IPS DF 4.7 (cell line): ENCODE measurements around the gene COL12A1.
"Not testable (repeated sequence)": the region's sequence is repeated elsewhere in the genome, so short reads cannot be mapped to it uniquely, and the experiment has no call there.

Experiments
- DNase-seq: peaks from one replicate; pipeline ENCODE4 v3.0.0-alpha.2; 2013; ENCODE audit warnings: low spot score; ENCODE audit errors: extremely low read depth

COL12A1 gene

DNA sequence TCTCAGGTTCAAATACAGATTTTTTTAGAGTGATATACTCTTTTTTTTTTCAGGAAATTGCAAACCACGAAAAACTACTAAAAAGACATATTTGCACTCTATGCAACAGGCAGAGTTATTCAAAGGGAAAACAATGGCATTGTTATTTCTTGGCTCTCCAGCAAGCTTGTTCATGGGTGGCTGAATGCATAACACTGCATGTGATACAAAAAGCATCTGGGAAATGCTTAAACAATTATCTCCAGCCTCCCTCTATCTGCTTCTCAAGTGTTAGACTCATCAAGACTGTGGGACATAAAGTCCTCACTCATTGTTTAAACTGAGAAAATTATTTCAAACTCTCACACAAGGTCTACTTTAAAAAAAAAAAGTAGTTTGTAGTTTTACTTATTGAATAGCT lies 7.3 kb upstream of the COL12A1 start:
- no peak for DNase-seq

DNA sequence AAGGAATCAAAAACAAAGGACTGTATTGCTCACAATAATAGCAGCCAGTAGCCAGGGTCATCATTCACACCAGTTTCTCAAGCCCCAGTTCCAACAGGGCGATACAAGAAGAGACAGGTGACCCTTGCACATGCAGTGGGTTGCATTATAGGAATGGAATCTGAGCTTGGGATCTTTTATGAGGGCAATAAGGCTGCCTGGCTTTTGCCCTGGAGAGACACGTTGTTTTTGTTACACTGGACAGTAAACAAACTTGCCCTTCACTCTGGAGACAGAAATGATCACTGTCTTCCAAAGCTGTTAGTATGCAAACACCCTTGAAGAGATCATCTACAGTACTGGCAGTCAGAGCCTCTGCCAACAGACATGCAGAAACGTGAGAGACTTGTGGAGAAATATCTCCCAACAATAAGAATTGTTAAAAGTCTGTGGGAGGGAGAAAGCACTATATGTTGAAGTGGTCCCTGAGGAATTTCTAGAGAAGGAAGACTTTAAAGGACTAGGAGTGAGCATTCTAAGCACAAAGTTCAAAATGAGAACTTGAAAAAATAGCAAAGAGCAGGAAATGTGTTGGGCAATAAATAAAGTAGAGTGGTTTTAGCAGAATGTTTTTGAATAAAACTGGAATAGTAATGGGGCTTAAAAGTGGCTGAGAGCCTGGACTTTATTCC lies 6.2 kb upstream of the COL12A1 start:
- DNase-seq, result no peak

DNA sequence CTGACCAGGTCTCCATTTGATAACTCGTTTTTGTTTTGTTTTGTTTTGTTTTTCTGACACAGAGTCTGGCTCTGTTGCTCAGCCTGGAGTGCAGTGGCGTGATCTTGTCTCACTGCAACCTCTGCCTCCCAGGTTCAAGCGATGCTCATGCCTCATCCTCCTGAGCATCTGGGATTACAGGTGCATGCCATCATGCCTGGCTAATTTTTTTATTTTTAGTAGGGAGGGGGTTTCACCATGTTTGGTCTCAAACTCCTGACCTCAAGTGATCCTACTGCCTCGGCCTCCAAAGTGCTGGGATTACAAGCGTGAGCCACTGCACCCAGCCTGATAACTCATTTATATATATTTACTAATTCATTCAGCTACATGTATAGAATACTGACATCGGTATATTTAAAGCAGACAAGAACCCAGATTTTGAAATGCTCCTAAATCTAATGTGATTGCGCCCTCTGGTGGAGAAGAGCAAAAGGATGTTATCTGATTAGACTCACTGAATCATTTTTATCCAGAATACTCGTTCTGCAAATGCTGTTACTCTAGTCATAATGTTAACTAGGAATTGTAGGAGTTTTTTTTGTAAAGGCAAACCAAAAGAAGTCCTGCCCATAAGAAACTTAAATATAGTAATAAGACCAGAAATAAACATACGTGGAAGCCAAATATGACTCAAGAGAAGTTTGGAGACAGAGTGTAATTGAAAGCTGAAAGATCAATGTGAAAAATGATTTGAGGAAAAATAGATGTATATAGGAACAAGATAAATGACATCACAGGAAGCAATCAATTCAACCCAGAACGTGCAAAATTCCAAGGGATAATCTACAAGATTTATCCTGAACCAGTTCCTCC lies 5.3 kb upstream of the COL12A1 start:
- no peak for DNase-seq

DNA sequence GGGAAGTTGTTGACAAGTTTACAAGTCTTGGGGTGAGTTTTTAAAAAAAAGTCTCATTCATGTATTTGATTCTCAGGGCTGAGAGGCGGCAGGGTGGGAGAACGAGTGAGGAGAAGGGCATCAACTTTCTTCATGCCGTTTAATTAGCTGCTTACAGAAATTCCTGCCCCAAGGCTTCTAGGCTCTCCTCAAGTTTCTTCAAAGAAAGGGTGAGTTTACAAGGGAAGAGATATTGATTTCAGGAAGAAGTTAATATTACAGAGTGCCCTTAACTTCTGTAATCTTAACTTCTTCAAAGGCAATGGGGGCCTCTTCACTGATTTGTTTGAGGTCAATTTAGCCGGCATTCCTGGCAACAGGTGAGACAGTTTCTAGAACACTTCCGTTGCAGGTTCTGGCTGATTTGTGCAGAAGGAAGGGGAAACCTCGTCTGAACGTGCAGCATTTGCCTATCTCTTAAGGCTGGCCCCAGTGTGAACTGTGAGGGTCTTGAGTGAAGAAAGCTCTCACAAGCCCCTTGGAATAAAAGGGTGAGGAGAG lies 3.4 kb upstream of the COL12A1 start:
- no peak for DNase-seq

DNA sequence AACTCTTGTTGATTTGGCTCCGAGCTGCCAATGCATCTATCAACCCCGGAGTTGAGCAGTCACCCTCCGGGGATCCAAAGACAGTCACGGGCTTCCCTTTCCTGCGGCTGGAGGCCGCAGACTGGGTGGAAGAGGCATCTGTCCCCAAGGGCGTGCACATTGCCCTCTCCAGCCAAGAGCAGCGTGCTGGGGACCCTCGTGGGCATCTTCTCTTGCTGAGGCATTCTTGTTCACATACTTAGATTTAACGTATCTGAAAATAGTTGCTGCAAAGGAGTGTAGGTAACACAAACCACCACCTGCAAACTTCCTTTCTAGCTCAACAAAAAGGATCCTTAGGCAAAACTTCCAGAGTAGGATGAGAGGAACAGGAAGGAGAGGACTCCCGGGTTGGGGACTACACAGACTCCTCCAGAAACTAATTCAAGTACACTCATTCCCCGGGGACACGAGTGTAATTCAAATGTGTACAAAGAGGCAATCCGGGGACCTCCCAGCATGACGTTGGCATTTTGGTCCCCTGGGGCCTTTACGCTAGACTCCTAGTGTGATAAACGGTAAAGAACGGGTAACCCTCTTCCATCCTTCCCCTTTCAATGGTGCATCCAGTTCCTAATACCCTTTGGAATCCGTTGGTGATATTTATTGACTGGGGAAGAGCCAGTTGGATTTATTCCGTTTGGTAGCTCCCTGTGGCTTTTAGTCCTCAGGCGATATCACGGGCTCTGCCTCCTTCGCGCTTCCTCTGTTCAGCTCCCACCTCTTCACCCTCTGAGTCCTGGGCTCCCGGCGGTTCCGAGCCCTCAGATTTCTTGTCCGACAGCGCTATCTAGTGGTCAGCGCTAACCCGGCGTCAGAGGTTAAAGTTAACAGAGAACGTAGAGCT lies 2.7 kb upstream of the COL12A1 start:
- no peak for DNase-seq

DNA sequence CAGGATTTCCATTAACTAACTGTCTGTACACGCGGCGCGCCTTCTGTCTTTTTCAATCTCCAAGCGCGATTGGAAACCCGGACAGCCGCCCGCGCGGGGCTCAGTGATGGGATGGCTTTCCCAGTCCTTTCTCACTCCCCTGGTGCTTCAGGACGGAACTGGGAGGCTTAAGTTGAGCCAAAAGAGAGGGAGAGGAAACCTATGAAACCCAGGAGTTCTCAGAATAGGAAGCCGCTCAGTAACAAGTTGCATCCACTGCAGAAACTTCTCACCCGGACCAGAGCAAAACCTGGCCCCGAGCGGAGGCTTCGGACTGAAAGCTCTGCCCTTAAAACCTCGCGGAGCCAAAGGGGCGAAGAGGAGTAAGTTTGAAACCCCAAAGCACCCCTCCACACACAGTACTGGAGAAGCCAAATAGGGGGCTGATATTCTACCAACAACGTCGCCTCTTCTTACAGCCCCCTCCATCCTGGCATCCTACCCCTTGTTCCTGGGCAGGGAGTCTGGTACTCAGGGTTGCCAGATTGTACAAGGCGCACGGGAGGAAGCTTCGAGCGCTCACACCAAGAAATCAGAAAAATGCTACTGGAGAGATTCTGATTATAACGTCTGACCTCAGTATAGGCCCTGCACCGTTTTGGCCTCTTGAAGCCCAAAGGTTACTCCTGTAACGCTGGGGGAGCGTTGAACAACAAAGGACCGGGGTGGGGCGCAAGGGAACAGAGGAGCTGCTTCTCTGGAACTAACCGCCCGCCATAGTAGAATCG lies 906 bp upstream of the COL12A1 start:
- DNase-seq, result no peak

DNA sequence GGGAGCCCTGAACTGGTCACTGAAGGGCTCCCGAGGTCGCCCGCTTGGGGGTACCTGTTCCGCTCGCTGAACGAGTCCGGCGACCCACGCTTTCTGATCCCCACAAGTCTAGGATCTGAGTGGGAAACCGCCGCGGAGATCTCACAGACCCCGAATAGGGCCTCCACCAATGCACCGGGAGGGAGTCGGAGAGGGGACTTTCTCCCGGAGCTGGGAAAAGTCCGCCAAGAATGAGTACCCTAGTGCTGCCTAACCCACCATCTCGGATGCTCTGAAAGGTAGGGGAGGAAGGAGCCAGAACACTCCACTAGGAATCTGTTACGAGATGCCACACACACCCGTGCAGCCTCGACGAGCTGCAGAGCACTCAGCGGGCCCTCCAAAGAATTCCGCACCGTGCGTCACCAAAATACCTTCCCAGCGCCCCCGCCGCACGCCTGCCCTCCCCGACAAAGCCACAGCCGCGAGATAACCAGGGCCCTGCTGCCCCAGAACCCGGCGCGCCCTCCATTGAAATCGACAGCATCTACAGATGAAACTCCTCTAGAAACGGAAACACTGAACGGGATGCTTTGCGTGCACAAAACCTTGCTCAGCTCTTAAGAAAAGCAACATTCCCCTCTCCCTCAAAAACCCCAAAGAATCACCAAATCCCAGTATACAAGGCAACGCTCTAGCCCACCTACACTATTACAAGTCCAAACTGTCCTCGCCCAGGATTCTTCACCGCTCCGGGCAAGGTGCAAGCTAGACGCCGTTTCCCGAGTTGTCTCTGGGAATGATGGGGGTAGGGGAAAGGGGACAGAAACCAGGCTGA lies 686 bp downstream of the COL12A1 start:
- no peak for DNase-seq

DNA sequence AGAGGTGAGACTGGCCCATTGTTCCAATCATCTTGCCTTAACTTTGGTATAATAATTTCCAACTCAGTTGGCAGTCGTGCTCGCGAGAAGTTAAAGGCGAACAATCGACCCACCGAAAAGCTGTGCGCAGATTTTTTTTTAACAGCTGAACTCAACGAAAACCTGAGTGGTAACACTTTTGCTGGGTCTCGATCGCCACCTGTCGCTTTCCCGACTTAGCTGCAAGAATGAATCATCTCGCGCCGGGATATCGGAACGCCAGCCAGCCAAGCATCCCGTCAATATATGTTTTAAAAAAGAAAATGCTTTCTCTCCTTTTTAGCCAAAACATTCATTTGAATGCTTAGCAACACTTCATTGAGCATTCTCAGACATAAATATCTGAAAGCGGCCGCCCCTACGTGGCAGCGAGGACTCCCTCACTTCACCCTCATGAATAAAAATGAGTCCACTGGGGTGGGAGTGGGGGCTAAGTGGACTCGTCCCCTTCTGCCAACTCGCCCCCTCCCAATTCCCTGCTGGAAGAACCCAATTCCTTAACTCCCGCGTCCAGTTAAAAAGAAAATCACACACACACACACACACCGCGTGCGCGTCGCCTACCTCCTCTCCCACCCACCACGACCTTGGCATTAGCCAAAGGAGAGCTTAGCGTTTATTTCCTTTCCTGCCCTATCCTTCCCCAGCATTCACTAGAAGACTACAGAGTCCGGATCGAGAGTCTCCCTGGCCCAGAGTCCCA lies 1.5 kb downstream of the COL12A1 start:
- DNase-seq, result no peak

DNA sequence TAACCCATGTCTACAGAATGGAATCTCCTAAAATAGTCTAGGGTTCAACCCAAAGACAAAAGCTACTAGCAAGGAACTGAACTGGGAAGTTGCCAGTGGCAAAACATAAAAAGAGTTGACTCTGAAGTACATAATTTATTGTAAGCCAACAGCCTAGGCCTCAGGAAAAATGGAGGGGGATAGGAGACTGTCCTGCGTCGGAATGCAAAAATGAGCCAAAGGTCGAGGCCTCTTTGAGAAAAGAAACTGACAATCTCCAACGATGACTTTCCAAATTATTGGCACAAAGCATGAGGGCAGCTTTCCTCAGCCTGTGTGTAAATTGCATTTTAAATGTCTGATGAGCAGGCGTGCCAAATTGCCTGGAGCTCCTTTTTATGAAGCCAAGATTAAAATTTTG lies 2.1 kb downstream of the COL12A1 start:
- no peak for DNase-seq

DNA sequence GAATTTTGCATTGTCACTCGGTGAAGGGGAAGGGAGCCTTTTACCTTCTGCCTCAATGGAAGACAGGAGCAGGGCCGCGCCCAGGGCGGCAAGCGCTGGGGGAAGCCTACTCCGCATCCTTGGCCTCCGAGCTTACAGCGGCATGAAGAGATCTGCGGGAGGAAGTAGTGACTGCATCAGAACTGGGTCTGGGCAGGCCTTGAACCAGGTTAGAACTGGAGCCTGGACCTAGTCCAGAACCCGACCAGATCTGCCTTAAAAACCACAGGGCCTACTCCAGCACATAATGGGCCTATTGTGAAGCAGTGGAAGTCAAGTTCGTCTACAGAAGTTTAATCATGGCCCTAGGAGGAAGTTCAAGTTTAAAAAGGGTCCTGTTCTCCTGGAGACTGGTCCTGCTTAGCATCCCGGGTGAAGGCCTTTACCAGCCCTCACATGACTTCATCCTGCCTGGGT lies 3.1 kb downstream of the COL12A1 start:
- DNase-seq, result no peak

DNA sequence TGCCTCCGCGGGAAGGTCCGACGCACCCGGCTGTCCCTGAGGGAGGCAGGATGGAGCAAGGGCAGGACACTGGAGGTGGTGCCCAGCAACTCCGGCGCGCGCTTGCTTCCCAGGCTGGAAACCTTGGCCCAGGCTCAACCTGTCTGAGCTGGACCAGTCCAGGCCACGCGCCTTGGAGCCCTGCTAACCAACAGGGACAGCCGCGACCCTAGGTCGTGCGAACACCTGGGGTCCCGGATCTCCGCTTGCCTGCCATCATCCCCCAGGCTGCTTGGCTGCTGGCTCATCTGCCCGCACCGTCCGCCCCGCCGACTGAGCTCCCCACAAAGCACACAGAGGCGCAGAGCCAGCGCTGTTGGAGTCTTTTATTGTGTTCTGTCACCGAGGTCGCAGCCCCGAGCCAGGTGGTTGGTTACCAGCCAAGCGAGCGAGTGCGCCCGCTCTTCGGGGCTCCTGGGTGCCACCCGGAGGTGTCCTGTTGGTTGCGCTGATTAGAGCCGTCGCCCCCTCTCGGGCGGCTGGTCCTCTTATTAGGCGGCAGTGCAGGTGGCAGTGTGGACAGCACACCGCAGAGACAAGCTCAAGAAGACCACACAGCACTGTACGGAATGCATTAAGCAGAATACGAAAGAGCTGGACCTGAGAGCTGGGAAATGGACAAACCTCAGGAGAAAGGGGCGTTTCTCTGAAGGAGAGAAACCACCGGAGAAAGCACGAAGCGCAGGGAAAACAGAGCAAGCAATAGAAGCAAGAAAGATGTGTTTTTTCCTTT lies 3.8 kb downstream of the COL12A1 start:
- DNase-seq, result no peak

DNA sequence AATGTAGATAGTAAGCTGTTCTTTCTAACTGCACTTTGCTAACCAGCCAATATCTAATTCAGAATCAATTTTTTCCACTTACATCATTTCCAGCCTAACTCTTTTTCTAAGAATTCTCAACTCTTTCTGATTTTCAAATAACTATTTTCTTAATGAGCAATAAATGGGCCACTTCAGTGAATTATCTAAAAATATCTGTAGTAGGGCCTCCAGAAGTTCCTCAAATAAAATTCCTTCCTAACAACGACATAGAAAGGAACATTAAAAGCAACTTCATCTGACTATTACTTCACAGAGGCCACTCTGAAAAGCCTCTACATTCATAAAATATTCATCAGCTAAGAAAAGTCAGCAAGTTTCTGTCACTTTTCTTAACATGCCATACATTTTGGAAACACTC lies 4.8 kb downstream of the COL12A1 start:
- DNase-seq, result no peak

DNA sequence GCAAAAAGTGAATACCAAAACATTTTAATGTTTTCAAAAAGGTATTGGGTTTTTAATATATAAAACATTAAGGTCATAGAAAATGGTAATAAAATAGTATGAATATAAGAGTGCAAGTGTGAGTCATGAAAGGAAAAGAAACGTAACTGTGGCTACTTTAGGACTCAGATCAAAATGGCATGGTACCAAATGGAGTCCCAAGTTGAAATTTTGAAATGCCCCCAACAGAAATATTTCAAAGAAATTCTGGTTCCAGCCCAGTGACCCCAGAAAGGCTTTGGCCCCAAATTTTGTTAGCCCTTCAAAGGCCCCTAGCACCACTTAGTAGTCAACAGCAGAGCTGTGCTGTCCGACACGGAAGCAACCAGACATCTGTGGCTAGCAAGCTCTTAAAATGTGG lies 6.0 kb downstream of the COL12A1 start:
- no peak for DNase-seq

DNA sequence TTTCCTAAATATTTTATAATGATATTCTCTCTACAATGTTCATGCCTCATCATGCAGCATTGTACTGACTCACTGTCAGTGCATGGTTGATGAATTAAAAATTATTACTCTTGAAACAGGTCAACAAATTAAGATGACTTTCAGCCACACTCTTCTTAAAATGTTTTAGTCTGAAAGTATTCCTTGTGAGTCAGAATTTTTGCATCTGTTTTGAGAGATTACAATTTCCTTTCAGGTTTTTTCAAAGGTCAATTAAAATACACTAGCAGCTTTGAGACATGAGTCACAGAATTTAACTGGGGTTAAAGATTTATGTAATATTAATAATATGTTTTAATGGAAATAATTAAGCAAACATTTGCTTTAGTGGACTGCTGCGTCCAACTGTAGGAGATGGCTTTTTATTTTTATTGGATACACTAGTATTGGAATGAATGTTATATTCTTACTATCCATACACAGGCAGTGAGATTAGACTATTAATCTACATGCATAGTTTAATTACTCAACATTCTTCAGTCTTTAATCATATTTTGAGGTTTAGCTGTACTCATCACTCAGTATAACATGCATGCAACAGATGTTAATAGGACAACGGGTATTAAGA lies 9.7 kb downstream of the COL12A1 start:
- DNase-seq, result no peak

DNA sequence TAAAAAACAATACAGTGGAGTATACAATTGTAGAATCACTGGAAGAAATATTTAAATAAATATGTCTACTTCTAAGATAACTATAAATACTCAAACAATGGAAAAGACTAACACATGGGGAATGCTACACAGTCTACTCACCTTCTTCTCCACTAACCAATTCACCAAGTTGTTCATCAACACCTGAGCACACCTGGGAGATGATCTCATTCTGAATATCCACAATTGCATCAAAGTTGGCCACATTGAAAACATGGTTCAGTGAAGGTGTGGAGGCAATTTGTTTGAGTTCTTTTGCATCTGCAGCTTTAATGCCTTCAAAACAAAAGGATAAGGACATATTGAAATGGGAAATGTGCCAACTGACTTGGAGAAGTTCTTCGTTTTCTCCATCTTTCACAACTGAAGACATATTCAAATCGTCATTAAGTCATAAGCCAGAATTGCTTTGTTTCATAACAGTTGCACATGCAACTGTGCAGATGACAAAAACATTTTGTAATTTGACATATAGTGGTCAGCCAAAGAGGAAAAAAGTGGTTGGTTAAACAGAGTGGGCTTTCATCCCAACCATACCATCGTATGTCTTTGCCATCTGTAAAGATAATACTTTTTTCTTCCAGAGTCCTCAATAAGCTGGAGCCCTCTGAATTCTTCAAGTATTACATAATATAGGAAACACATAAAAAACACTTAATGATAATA lies 17.5 kb downstream of the COL12A1 start:
- no peak for DNase-seq

DNA sequence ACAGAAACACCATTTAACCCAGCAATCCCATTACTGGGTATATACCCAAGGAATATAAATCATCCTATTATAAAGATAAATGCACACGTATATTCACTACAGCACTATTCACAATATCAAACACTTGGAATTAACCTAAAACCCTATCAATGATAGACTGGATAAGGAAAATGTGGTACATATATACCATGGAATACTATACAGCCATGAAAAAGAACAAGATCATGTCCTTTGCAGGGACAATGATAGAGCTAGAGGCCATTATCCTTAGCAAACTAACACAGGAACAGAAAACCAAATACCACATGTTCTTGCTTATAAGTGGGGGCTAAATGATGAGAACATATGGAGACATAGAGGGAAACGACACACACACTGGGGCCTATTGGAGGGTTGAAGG lies 19.3 kb downstream of the COL12A1 start:
- not testable (repeated sequence) for DNase-seq

DNA sequence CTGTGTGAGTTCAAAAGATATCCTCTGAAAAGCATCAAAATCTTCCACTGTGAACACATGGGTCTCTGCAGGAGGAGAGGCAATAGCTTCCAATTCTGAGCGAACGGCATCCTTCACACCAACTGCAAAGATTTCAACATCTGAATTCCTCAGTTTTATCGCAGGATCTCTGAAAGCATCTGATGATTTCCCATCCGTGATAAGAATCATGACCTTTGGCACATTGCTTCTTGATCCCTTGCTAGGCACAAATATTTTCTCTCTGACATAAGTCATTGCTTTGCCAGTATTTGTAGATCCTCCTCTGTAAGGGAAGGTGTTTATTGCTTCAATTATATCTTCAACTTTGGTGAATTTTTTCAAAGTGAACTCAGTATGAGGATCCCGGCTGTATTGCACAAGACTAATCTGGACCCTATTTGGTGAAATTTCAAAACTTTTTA lies 22.7 kb downstream of the COL12A1 start:
- DNase-seq, result no peak
